Loucy (cell line): ENCODE data around the gene FCGR2B.
"Not testable (repeated sequence)": the region's sequence is repeated elsewhere in the genome, so short reads cannot be mapped to it uniquely, and the experiment has no call there.

Source experiments
- CTCF ChIP-seq: fragments of 200-600 bp; sonication (generic); conservative IDR thresholded peaks from 2 replicates; pipeline ENCODE4 v1.5.1; 2014; ENCODE audit warnings: mild to moderate bottlenecking, antibody characterized with exemption, low read length
- EZH2phosphoT487 ChIP-seq: fragments of 200-600 bp; IDR thresholded peaks from 2 replicates; pipeline ENCODE4 v1.6.1; 2018; ENCODE audit warnings: antibody characterized with exemption, mild to moderate bottlenecking, moderate library complexity, borderline replicate concordance

DNA sequence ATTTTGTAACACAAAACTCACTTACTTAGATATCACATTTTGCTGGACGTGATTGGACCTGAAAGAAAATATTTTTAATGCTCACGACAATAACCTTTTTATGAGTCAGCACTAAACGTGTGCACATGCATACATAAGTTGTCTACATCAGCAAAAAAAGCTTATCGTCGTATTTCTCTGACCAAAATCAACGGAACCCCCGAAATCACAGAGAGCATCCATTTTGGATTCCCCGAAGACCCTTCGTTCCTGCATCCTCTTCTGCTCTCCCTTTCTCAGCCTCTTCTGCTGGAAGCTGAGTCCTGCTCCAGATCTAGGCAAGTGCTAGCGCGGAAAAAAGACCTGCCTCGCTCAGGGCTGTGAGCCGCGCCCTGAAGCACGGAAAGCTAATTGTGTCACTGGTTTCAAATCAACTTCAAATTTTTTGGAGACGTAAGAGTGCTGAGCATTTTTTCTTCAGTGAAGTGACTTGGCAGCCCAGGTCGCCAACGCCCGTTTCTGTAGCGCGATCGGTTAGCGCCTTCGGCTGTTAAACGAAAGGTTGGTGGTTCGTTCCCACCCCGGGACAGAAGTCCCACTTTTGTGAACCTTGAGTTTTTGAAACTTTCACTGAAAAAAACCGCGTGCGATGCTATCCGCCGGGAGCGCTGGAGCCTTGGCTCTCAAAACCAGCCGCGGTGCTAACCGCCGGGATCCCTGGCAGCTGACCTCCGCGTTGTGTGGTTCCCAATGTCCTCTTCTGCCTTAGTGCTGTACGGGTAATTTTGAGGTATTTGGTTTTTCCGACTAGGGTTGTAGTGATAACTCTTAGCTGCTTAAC, 41.6 kb upstream of the FCGR2B start:
- TF ChIP-seq CTCF, EZH2phosphoT487: not testable (repeated sequence)
